GM21390 (cell line): ENCODE data around the gene PRC1.
"Not testable (repeated sequence)": the region's sequence is repeated elsewhere in the genome, so short reads cannot be mapped to it uniquely, and the experiment has no call there.

ENCODE experiments used
- ATAC-seq: cut with Tn5 transposase; IDR thresholded peaks from one replicate; pipeline ENCODE4 v1.9.1; 2021; ENCODE audit not compliant: unreplicated experiment

Gene PRC1, protein sequence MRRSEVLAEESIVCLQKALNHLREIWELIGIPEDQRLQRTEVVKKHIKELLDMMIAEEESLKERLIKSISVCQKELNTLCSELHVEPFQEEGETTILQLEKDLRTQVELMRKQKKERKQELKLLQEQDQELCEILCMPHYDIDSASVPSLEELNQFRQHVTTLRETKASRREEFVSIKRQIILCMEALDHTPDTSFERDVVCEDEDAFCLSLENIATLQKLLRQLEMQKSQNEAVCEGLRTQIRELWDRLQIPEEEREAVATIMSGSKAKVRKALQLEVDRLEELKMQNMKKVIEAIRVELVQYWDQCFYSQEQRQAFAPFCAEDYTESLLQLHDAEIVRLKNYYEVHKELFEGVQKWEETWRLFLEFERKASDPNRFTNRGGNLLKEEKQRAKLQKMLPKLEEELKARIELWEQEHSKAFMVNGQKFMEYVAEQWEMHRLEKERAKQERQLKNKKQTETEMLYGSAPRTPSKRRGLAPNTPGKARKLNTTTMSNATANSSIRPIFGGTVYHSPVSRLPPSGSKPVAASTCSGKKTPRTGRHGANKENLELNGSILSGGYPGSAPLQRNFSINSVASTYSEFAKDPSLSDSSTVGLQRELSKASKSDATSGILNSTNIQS

DNA sequence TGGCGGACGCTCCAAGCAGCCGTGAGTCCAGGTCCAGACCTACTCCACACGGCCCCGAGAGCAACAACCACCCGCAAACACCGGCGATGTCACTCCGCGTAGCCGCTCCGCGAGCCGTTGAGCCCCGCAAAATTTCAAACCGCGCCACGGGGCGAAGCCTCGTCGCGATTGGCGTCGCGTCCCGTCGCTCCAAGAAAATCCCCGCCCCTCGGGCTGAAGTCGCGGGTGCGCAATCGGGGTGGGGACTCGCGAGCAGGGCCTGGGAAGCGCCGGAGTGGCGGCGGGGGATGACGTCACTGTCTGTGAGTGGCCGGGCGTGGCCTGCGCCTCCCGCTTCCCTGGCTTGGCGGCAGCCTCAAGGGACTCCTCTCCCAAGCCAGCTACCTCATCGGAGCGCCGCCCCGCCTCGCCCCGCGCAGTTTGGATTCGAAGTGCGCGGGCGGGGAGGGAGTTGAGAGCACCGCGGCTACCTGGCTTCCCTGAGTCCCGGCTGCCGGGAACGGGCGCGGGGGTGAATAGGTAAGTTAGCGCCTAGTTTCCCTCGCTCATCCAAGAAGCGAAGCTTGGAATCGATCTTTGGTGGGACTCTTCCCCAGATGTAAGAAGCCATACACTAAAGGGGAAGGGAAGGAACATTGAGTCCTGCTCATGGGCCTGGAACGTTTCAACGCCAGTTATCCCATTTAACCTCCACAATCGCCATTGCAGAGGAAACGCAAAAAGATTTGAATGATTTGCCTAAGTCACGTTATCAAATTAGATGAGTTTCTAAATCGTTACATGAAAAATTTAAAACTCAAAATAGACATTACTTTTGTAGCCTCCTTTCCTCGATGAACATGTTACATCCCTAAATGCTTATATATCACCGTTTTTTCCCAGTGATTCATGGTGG lies at the start of gene PRC1:
TSS of gene PRC1 (minus strand) at position 119 of the 895 bp plus-strand sequence. CDS start at position 1, 118 bp downstream.
- ATAC-seq, result peak; percentile 94

DNA sequence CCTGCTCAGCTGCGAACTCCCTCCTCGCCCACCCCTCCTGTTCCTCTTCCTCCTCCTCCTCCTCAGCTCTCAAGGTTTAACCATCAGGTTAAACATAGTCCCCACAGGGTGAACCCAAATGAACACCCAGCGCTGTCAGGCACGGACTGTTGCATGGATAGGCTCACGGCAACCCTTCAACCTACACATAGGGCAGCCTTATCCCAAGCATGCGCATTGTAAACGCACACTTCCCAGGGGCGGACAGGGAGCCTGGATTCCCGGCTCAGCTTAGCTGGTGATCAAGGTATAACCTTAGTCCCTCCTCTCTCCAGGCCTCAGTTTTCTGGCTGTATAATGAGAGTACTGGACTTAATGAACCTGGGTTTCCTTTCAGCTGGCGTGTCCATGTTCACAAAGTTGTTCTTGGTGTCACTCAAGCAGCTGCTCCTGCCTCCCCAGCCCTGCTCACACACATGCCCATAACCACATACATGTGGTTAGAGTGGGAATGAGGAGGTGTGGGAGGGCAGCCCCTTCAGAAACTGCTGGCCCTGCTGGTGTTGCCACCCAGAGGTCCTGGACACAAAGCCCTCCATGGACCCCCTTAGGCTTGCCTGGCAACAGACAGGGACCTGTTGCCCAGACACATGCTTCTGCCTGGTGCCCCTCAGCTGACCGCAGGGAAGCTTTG lies 49.0 kb upstream of the PRC1 start:
- ATAC-seq, result no peak

DNA sequence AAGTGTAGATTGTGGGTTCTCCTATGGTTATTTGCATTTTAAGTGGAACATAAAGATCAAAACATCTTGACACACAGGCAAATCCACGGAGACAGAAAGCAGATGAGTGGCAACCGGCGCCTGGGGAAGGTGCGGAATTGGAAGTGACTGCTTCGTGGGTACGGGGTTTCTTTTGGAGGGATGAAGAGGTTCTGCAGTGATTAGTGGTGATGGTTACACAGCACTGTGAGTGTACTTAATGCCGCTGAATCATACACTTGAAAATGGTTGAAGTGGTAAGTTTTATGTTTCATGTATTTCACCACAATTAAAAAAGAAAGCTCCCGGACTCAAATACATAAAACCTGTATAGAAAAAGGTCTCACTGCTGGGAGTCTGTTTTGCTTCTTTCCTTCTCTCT lies 46.5 kb upstream of the PRC1 start:
- no peak for ATAC-seq

DNA sequence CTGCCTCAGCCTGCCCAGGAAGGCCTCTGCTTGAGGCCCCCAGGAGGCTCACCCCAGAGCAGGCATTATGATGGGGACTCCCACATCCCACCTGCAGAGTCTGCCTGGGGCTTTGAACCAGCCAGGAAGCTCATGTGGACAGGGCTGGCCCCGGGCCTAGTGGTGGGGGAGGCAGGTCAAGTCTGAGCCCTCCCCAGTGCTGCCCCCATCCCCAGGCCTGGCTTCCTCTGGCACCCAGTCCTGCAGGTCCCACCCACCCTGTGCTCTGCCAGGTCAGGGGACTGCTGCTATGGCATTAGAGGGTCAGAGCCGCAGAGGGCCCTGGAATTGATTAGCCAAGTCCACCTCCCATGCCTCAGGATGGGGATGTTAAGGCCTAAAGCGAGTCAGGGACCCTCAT lies 45.7 kb upstream of the PRC1 start:
- ATAC-seq, result no peak

DNA sequence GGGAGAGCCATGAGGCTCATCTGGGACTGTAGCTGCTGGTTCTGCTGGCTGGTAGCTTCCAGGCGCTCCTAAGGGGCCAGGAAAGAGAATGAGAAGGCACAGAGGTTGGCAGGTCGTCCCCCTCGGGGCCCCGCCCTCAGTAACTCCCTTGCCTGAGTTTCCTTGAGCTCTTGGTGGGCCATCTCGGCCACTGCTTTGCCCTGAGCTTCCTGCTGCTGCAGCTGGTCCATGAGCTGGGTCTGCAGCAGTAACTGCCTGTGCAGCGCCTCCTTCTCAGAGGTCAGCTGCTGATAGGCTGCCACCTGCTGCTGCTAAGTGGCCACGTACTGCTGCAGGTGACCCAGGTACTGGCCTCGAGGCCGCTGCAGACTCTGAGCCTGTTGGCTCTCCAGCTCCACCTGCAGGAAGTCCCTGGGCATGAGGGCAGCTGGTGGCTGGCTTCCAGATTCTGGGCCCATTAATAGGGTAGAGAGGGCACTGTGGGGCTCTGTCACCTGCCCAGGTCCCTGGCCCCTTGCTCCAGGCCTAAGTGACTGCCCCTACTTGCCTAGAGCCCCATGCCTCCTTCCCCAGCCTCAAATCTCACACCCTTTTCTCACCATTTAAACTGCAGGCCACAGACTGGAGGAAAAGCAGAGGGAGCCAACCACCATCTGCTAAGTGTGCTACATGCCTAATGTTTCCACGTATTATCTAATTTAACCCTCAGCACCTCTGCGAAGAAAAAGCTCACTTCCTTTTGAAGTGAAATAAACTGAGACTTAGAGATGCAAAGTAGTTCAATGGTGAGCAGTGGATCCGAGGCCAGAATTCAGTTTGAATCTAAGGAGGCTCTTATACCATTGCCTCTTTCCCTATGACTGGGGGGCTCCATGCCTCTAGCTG lies 38.8 kb upstream of the PRC1 start:
- no peak for ATAC-seq

DNA sequence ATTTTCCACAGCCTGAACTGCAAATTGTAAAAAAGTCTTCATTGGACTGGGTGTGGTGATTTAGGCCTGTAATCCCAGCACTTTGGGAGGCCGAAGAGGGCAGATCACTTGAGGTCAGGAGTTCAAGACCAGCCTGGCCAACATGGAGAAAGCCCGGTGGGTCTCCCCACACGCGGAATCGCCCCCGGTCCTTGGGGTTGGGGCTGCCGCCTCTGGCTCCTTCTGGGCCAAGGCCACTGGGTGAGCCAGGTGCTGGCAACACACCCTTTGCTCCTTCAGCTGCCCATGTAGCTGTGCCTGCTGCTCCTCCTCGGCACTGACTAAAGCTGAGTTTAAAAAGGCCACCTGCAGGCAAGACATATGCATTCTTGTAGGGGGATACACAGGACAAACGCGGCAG lies 37.5 kb upstream of the PRC1 start:
- ATAC-seq, result no peak

DNA sequence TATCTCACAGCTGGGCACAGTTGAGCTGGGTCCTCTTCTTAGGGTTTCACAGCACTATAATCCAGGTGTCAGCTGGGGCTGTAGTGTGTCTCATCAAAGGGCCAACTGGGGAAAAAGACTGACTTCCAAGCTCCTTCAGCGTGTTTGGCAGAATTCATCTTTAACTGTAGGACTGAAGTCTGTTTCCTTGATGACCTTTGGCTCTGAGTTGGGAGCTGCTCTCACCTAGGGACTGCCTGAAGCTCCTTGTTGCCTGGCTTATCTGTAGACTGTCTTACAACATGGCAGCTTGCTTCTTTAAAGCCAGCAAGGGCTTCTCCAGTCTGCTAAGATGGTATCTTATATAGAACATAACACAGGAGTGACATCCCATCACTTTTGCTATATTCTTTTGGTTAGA lies 33.3 kb upstream of the PRC1 start:
- no peak for ATAC-seq

DNA sequence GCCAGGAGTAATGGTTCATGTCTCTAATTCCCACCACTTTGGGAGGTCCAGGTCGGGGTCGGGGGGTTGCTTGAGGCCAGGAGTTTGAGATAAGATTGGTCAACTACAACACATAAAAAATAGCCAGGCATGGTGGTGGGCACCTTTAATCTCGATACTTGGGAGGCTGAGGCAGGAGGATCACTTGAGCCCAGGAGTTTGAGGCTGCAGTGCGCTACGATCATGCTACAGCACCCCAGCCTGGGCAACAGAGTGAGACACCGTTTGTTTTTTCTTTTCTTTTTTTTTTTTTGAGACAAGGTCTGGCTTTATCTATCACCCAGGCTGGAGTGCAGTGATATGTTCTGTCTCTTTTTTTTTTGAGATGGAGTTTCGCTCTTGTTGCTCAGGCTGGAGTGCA lies 29.4 kb upstream of the PRC1 start:
- no peak for ATAC-seq

DNA sequence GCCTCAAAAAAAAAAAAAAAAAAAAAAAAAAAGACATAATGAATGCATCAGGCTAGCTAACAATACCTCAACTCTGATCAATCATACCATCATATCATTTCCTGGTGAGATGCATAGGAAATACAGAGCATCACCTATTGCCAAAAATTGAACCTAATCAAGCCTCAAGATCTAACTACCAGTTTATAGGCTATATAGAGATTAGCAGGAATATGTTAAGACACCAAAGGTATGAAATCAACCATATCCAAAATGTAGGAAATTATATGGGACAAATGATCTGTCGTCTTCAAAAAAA lies 28.4 kb upstream of the PRC1 start:
- no peak for ATAC-seq

DNA sequence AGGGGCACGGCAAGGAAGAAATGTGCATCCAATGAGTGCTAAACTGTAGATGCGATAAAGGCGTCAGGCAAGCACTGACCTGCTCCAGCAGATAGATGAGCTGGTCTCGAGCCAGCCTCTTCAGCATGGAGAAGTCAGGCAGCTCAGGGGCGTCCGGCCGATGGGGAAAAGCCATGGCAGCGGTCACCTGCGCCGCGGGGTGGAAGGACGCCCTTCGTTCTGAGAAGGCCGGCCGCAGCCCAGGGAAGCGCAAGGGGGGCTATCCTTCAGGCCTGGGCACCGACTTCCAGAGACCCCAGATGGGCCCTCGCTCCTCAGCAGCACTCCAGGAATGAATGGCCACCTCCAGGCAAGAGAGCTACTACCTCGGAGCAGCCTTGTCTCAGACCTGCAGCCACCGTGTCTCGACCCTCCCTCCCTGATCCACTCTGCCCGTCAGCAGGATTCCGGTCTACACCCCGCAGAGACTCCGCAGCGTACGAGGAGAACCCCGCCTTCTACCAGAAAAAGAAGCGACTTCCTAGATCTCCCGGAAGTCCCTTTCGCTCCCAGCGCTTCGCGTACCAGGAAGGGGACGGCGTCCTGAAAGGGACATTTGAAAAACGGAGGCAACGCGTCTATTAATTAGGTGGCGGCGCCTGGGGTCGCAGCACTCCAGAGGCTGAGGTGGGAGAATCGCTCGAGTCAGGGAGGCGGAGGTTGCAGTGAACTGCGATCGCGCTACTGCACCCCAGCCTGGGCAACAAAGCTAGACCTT lies 27.9 kb upstream of the PRC1 start, which contains the start of gene VPS33B:
TSS of gene VPS33B (minus strand) at position 520 of the 757 bp plus-strand sequence. CDS start at position 175, 345 bp downstream.
- ATAC-seq, result peak; percentile 69

DNA sequence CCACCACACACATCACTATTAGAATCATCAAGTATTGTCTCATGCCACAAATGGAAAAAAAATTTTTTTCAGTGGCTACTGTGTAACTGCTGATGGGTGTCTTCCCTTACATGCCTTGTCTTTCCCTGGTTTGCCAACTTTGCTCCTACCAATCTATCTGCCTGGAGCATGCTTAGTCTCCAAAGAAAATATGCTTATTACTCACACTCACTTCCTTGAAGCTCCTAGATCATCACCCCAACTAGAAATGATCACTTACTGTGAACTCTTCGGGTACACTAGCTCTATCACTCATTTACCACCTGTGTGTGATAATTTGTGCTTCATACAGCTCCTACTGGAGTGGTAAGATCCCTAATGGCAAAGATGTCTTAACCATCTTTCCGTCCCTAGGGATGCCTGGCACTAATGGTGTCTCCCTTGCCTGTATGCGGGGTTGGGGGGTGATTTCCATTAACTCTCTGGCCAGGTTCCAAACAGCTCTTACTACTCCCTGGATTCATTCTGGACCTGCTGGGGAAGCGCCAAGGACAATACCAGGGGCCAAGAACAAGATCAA lies 27.3 kb upstream of the PRC1 start:
- peak; percentile 6 for ATAC-seq

DNA sequence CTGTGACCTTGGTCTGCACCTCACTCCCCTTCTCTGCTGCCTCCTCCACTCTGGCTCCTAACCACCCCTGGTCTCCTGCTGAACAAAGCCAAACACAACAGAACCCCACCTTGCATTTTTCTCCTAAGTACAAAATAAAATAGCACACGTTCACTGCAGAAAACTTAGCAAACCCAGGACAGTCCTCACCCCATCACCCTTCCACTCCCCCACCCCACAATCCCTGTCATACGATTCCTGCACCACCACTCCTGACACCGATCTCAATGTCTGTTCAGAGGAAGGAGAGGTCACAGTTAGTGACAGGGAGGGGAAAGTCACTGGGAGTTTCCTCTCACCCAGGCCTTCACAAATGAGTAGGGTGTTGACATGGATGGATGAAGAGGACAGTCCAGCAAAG lies 23.8 kb upstream of the PRC1 start:
- ATAC-seq, result no peak

DNA sequence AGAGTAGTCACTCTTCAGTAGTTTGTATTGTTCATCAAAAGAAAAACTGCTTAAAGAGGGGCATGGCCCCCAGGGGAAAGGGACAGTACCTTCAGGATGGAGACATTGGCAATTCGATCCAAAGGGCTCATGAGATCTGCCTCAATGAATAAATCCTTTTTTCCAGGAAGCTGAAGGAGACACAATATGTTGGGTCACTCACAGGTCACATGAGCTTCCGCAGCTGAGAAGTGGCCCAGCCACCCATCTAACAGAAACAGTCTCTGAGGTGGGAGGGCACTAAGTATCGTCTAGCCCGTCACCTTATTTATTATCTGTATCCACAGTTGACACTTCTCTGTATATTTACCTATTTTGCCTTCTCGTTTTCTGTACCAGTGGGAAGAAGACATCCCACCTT lies 23.4 kb upstream of the PRC1 start:
- no peak for ATAC-seq

DNA sequence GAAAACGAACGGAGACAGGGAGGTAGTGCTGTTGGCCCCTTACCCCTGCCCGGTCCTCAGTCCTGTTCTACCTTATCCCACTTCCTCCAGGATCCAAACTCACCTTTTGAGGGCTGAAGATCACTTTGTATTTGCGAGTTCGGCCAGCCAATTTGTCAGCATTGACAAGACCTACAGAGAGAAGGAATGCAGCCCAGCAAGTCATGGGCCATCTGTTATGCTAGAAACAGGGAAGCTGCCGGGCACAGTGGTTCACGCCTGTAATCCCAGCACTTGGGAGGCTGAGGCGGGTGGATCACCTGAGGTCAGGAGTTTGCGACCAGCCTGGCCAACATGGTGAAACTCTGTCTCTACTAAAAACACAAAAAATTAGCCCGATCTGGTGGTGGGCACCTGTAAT lies 19.4 kb upstream of the PRC1 start:
- not testable (repeated sequence) for ATAC-seq

DNA sequence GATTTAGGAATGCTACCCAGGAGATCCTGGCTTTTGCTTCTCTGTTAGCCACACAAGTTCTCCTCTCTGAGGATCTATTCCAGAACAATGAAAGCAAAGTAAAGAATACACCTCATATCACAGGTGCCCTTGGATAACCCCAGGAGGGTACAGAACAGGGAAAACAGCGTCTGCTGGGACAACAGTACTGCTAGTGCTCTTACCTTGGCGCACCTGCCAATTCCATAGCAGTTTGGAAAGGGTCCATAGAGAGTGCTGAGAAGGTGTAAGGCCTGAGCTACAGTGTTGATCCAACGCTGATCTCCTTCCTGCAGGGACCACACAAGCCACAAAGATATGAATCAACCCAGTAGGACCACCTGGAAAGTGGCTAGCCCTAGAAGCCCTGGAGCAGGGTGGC lies 12.9 kb upstream of the PRC1 start:
- no peak for ATAC-seq

DNA sequence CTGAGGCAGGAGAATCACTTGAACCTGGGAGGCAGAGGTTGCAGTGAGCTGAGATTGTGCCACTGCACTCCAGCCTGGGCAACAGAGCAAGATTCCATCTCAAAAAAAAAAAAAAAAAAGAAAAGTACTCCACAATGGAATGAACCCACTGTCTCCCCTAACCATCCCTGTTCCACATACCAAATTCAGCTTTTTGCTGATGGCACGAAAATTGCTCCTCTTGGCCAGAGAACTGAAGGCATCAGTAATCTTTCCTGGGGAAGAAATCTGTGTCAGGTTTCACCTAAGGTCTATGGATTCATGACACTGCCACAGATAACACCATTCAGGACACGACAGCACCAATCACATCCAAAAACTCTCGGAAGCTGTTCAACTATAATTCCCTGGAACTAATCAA lies 6.9 kb upstream of the PRC1 start:
- no peak for ATAC-seq

DNA sequence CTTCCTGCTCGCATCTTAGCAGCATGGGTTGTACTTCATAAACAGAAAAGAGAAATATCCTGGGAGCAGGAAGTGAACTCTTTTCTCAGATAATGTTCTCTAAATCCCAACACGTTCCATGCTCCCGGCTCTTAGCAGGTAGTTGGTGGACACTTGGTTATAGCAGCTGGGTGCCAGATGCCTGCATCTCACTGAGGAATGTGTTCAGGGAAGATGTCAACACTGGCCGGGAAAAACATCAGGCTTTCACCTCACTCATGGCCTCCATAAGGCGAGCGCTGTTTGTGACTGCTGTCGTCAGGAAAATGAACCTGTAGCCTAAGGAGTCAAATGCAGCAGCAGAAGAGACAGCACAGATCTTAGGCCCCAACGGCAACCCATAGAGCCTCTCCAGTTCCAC lies 4.4 kb upstream of the PRC1 start:
- no peak for ATAC-seq

DNA sequence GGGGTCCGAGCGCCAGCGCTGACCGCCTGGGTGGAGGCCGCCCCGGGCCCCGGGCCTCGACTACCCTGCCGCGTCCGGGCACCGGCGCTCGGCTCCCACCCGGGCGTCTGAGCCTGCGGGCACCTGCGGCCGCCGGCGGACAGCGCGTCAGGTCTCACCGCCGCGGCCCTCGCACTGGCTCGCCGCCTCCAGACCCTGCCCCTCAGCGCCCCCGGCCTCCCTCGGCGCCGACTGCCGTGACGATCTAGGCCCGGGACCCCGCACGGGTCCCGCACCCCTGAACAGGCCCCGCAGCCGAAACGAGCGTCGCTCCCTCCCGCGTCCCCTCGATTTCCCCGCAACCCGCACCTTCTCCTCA lies 297 bp downstream of the PRC1 start:
- ATAC-seq, result peak; percentile 9

DNA sequence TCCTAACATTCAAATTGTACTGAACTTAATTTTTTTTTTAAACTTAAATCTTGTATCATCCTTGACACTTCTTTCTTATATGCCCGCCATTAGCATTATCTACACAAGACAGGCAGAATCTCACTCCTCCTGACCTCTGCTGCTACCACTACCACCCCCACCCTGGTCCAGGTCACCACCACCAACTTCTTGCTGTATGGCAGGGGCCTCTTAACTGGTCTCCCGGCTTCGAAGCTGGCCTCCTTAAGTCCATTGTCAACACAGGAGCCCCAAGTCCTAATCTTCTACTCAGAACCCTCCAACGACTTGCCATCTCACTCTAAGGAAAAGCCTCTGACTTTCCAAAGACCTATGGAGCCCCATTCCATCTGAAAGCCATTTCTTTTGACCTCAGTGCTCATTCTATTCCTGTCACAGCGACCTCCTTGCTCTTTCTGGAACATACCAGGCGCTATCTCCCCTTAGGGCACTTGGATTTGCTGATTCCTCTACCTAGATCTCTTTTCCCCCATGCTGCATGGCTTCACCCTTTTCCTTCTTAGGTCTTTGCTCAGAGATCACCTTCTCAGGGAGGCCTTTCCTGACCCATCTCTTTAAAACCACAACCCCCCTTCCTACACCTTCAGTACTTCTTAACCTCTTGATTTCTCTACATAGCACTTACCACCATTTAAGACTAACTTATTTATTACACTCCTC lies 2.6 kb downstream of the PRC1 start:
- ATAC-seq, result no peak
